Measurements from ENCODE around the gene PRCD.
A peak's percentile ranks its signal among the peaks of the same experiment; 100 is the strongest.
"Not testable (repeated sequence)": the region's sequence is repeated elsewhere in the genome, so short reads cannot be mapped to it uniquely, and the experiment has no call there.

Gene PRCD

GRCh38 chr17:76517638-76518038 lies 22.2 kb upstream of the PRCD start:
- no peak overlapping the region for H3K4me3 ChIP-seq (ENCODE audit: low read depth in 1 of 5, low read length in 5 of 5)
- no peak overlapping the region for H3K27ac ChIP-seq (ENCODE audit: low read depth, low read length)
- peaks cover 0 to 13% (median 4%) of the 10 kb centered on the region in 5 donors for H3K27me3 ChIP-seq (ENCODE audit: control insufficient read depth in 5 of 5, insufficient read depth in 4 of 5, low read length in 5 of 5)
- H3K9ac ChIP-seq (ENCODE audit: low read length in 5 of 5) = no peak overlapping the region
- peaks cover 7 to 15% (median 11%) of the 10 kb centered on the region in 5 donors for H3K4me1 ChIP-seq (ENCODE audit: control insufficient read depth in 5 of 5, insufficient read depth in 5 of 5, low read length in 5 of 5)
- H3K36me3 ChIP-seq (ENCODE audit: control insufficient read depth in 5 of 5, insufficient read depth in 5 of 5, low read length in 5 of 5) = no peaks in the 10 kb centered on the region
- no peaks in the 10 kb centered on the region for H3K9me3 ChIP-seq (ENCODE audit: control insufficient read depth in 5 of 5, low read length in 5 of 5)

DNA sequence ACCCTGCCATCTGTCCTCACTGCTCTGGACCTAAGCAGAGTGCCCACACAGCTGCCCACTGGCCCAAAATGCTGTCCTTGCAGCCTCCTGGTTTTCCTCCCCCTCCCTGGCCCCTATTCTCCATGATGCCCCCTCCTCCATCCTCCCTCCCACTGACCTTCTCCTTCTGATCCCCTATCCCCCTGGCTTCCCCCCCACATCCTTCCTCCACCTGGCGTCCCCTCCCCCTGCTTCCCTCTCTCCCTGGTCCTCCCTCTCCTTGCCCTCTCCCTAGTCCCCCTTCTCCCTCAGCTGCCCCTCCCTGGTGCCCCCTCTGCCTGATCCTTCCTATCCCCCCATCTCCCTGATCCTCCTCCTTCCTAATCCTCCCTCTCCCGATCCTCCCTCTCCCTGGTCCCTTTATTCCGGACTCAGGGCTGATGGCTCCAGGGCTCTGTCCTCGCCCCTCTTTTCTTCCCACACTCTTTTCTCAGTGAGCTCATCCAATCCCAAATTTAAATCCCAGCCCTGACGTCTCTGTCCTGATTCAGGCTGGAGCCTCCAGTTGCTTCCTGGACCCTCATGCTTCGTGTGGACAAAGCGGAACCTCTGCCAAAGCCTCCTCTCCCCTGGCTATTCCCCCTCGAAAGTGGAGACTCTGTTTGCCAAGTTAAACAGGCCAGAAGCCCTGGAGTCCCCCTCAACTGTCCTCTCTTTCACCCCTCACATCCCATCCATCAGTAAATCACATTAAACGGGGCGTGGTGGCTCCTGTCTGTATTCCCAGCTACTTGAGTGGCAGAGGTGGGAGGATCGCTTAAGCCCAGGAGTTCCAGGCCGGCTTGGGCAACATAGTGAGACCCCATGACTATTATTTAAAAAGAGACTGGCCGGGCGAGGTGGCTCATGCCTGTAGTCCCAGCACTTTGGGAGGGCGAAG lies 20.5 kb upstream of the PRCD start:
- H3K27ac ChIP-seq (ENCODE audit: low read depth, low read length) = no peak overlapping the region
- peaks cover 7 to 24% (median 18%) of the 10 kb centered on the region in 5 donors for H3K4me1 ChIP-seq (ENCODE audit: control insufficient read depth in 5 of 5, insufficient read depth in 5 of 5, low read length in 5 of 5)
- H3K9ac ChIP-seq (ENCODE audit: low read length in 5 of 5) = no peak overlapping the region

DNA sequence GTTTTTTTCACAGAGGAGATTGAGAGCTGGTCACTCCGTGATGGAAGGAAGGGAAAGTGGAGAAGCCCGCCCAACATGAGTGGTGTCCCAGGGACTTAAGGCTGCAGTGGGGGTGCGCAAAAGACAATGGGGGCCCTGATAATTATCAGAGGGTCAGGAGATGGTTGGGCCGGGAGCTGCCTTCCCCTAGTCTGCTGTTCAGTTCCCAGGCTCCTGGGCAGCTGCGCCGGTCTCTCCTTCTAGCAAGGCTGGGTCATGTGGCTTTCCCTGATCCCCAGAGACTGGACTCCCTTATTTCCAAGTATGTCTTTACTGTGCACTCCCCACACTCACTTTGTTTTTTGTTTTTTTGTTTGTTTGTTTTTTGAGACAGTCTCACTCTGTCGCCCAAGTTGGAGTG lies 18.6 kb upstream of the PRCD start:
- H3K4me1 ChIP-seq (ENCODE audit: control insufficient read depth in 5 of 5, insufficient read depth in 5 of 5, low read length in 5 of 5) = peaks cover 6 to 19% (median 18%) of the 10 kb centered on the region in 5 donors
- H3K27ac ChIP-seq (ENCODE audit: low read depth, low read length) = no peak overlapping the region
- H3K36me3 ChIP-seq (ENCODE audit: control insufficient read depth in 5 of 5, insufficient read depth in 5 of 5, low read length in 5 of 5) = no peaks in the 10 kb centered on the region
- H3K9me3 ChIP-seq (ENCODE audit: control insufficient read depth in 5 of 5, low read length in 5 of 5) = no peaks in the 10 kb centered on the region
- no peak overlapping the region for H3K9ac ChIP-seq (ENCODE audit: low read length in 5 of 5)
- no peak overlapping the region for H3K4me3 ChIP-seq (ENCODE audit: low read depth in 1 of 5, low read length in 5 of 5)
- H3K27me3 ChIP-seq (ENCODE audit: control insufficient read depth in 5 of 5, insufficient read depth in 4 of 5, low read length in 5 of 5) = peaks cover 0 to 13% (median 4%) of the 10 kb centered on the region in 5 donors

More for the DNA sequence above, 20.5 kb upstream of the PRCD start:
- peaks cover 0 to 16% (median 4%) of the 10 kb centered on the region in 5 donors for H3K27me3 ChIP-seq (ENCODE audit: control insufficient read depth in 5 of 5, insufficient read depth in 4 of 5, low read length in 5 of 5)
- no peaks in the 10 kb centered on the region for H3K9me3 ChIP-seq (ENCODE audit: control insufficient read depth in 5 of 5, low read length in 5 of 5)
- H3K36me3 ChIP-seq (ENCODE audit: control insufficient read depth in 5 of 5, insufficient read depth in 5 of 5, low read length in 5 of 5) = no peaks in the 10 kb centered on the region
- no peak overlapping the region for H3K4me3 ChIP-seq (ENCODE audit: low read depth in 1 of 5, low read length in 5 of 5)

- peaks cover 0 to 13% (median 4%) of the 10 kb centered on the region in 5 donors for H3K27me3 ChIP-seq (ENCODE audit: control insufficient read depth in 5 of 5, insufficient read depth in 4 of 5, low read length in 5 of 5)
- H3K9ac ChIP-seq (ENCODE audit: low read length in 5 of 5); H3K9me3 ChIP-seq (ENCODE audit: control insufficient read depth in 5 of 5, low read length in 5 of 5); H3K36me3 ChIP-seq (ENCODE audit: control insufficient read depth in 5 of 5, insufficient read depth in 5 of 5, low read length in 5 of 5); H3K4me3 ChIP-seq (ENCODE audit: low read depth in 1 of 5, low read length in 5 of 5); H3K27ac ChIP-seq (ENCODE audit: low read depth, low read length): not testable (repeated sequence)
- H3K4me1 ChIP-seq (ENCODE audit: control insufficient read depth in 5 of 5, insufficient read depth in 5 of 5, low read length in 5 of 5) = peaks cover 6 to 18% (median 18%) of the 10 kb centered on the region in 5 donors
Observed at GRCh38 chr17:76521683-76522082, 18.2 kb upstream of the PRCD start.

- H3K9ac ChIP-seq (ENCODE audit: low read length in 5 of 5) = no peak overlapping the region
- peaks cover 0 to 13% (median 4%) of the 10 kb centered on the region in 5 donors for H3K27me3 ChIP-seq (ENCODE audit: control insufficient read depth in 5 of 5, insufficient read depth in 4 of 5, low read length in 5 of 5)
- H3K4me1 ChIP-seq (ENCODE audit: control insufficient read depth in 5 of 5, insufficient read depth in 5 of 5, low read length in 5 of 5) = peaks cover 7 to 33% (median 31%) of the 10 kb centered on the region in 5 donors
- H3K27ac ChIP-seq (ENCODE audit: low read depth, low read length) = no peak overlapping the region
- H3K9me3 ChIP-seq (ENCODE audit: control insufficient read depth in 5 of 5, low read length in 5 of 5) = no peaks in the 10 kb centered on the region
- H3K36me3 ChIP-seq (ENCODE audit: control insufficient read depth in 5 of 5, insufficient read depth in 5 of 5, low read length in 5 of 5) = no peaks in the 10 kb centered on the region
- no peak overlapping the region for H3K4me3 ChIP-seq (ENCODE audit: low read depth in 1 of 5, low read length in 5 of 5)
Observed at GRCh38 chr17:76523084-76524037, 16.5 kb upstream of the PRCD start.

- no peaks in the 10 kb centered on the region for H3K36me3 ChIP-seq (ENCODE audit: control insufficient read depth in 5 of 5, insufficient read depth in 5 of 5, low read length in 5 of 5)
- peaks cover 0 to 12% (median under 1%) of the 10 kb centered on the region in 5 donors for H3K27me3 ChIP-seq (ENCODE audit: control insufficient read depth in 5 of 5, insufficient read depth in 4 of 5, low read length in 5 of 5)
- H3K9ac ChIP-seq (ENCODE audit: low read length in 5 of 5) = no peak overlapping the region
- peaks cover 18 to 48% (median 46%) of the 10 kb centered on the region in 5 donors for H3K4me1 ChIP-seq (ENCODE audit: control insufficient read depth in 5 of 5, insufficient read depth in 5 of 5, low read length in 5 of 5)
- H3K27ac ChIP-seq (ENCODE audit: low read depth, low read length) = no peak overlapping the region
- no peaks in the 10 kb centered on the region for H3K9me3 ChIP-seq (ENCODE audit: control insufficient read depth in 5 of 5, low read length in 5 of 5)
- peak overlapping the region in 1 of 5 donors; percentile 9 for H3K4me3 ChIP-seq (ENCODE audit: low read depth in 1 of 5, low read length in 5 of 5)
Observed at GRCh38 chr17:76524598-76525512, 15.0 kb upstream of the PRCD start.

- H3K9ac ChIP-seq (ENCODE audit: low read length in 5 of 5); H3K9me3 ChIP-seq (ENCODE audit: control insufficient read depth in 5 of 5, low read length in 5 of 5); H3K27ac ChIP-seq (ENCODE audit: low read depth, low read length); H3K36me3 ChIP-seq (ENCODE audit: control insufficient read depth in 5 of 5, insufficient read depth in 5 of 5, low read length in 5 of 5); H3K4me3 ChIP-seq (ENCODE audit: low read depth in 1 of 5, low read length in 5 of 5): not testable (repeated sequence)
- H3K4me1 ChIP-seq (ENCODE audit: control insufficient read depth in 5 of 5, insufficient read depth in 5 of 5, low read length in 5 of 5) = peaks cover 24 to 54% (median 52%) of the 10 kb centered on the region in 5 donors
- H3K27me3 ChIP-seq (ENCODE audit: control insufficient read depth in 5 of 5, insufficient read depth in 4 of 5, low read length in 5 of 5) = peaks cover 0 to 14% (median 0%) of the 10 kb centered on the region in 5 donors
Observed at GRCh38 chr17:76525513-76525833, 14.4 kb upstream of the PRCD start.

- H3K9ac ChIP-seq (ENCODE audit: low read length in 5 of 5) = peak overlapping the region in 2 of 5 donors; percentile 41 to 46
- peaks cover 0 to 11% (median 0%) of the 10 kb centered on the region in 5 donors for H3K27me3 ChIP-seq (ENCODE audit: control insufficient read depth in 5 of 5, insufficient read depth in 4 of 5, low read length in 5 of 5)
- H3K9me3 ChIP-seq (ENCODE audit: control insufficient read depth in 5 of 5, low read length in 5 of 5); H3K36me3 ChIP-seq (ENCODE audit: control insufficient read depth in 5 of 5, insufficient read depth in 5 of 5, low read length in 5 of 5): not testable (repeated sequence)
- H3K27ac ChIP-seq (ENCODE audit: low read depth, low read length) = peak overlapping the region; percentile 57
- peak overlapping the region in 2 of 5 donors; percentile 28 to 35 for H3K4me3 ChIP-seq (ENCODE audit: low read depth in 1 of 5, low read length in 5 of 5)
- H3K4me1 ChIP-seq (ENCODE audit: control insufficient read depth in 5 of 5, insufficient read depth in 5 of 5, low read length in 5 of 5) = peaks cover 28 to 69% (median 67%) of the 10 kb centered on the region in 5 donors
Observed at GRCh38 chr17:76527016-76527415, 12.8 kb upstream of the PRCD start.

- no peaks in the 10 kb centered on the region for H3K9me3 ChIP-seq (ENCODE audit: control insufficient read depth in 5 of 5, low read length in 5 of 5)
- peak overlapping the region in 3 of 5 donors; percentile 41 to 63 (median 46) for H3K9ac ChIP-seq (ENCODE audit: low read length in 5 of 5)
- H3K4me1 ChIP-seq (ENCODE audit: control insufficient read depth in 5 of 5, insufficient read depth in 5 of 5, low read length in 5 of 5) = peaks cover 28 to 72% (median 71%) of the 10 kb centered on the region in 5 donors
- no peaks in the 10 kb centered on the region for H3K36me3 ChIP-seq (ENCODE audit: control insufficient read depth in 5 of 5, insufficient read depth in 5 of 5, low read length in 5 of 5)
- H3K4me3 ChIP-seq (ENCODE audit: low read depth in 1 of 5, low read length in 5 of 5) = peak overlapping the region in 2 of 5 donors; percentile 28 to 44
- H3K27me3 ChIP-seq (ENCODE audit: control insufficient read depth in 5 of 5, insufficient read depth in 4 of 5, low read length in 5 of 5) = peaks cover 0 to 11% (median 0%) of the 10 kb centered on the region in 5 donors
- H3K27ac ChIP-seq (ENCODE audit: low read depth, low read length) = peak overlapping the region; percentile 57
Observed at GRCh38 chr17:76527430-76528111, 12.3 kb upstream of the PRCD start.

All from subcutaneous abdominal adipose tissue (tissue), 5 donors.